ENCODE results near the gene DSC1.

DNA sequence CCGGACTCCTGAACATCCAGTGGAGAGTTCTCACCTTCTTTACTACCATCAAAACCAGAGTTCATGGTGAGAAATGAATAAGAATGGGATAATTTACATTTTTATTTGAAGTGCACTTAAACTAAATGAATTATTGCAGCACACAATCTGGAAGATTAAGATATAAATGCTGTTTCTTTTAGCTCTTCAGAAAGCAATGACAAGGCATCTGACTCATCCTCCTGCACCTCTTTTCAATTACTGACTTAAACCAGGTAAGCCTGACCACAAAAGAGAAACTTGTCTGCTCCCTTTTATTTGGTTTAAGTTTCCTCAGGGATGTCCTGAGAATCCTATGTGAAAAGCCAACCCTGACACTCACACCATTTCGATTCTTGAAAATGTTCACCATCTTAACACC lies 59.7 kb downstream of the DSC1 start:
- TF ChIP-seq POLR2A (IDR thresholded peaks at IDR 0.05) (no peak), EP300 (IDR thresholded peaks at IDR 0.05) (no peak)

Measured in stomach (tissue), 4 donors.